Kidney tubule cell (primary cell): ENCODE results near the gene YDJC.
"Not testable (repeated sequence)": the region's sequence is repeated elsewhere in the genome, so short reads cannot be mapped to it uniquely, and the experiment has no call there.

ENCODE experiments used
- DNase-seq: peaks from one replicate; pipeline ENCODE4 v3.0.0-alpha.2; 2018; ENCODE audit warnings: low spot score

The YDJC gene

GRCh38 chr22:21652010-21652546 lies 22.3 kb upstream of the YDJC start:
- peak; percentile 88 for DNase-seq

GRCh38 chr22:21651521-21652009 lies 21.7 kb upstream of the YDJC start:
- no peak for DNase-seq

- DNase-seq: no peak
Observed at GRCh38 chr22:21650823-21651520, 21.1 kb upstream of the YDJC start.

- DNase-seq: peak; percentile 53
Observed at GRCh38 chr22:21650280-21650679, 20.5 kb upstream of the YDJC start.

- peak; percentile 78 for DNase-seq
Observed at GRCh38 chr22:21646608-21647590, 17.1 kb upstream of the YDJC start.

- DNase-seq: not testable (repeated sequence)
Observed at GRCh38 chr22:21645513-21645912, 15.7 kb upstream of the YDJC start.

GRCh38 chr22:21643533-21644357 lies 13.9 kb upstream of the YDJC start:
- no peak for DNase-seq

GRCh38 chr22:21642584-21643448 lies 13.0 kb upstream of the YDJC start:
- peak; percentile 80 for DNase-seq

GRCh38 chr22:21641789-21642583 lies 12.2 kb upstream of the YDJC start, which contains the start of gene SDF2L1:
Gene SDF2L1, plus strand, starts transcription at chr22:21642302. Its CDS starts 35 bp downstream, at chr22:21642337.
- DNase-seq: peak; percentile 99

- peak; percentile 65 for DNase-seq
Observed at GRCh38 chr22:21641417-21641788, 11.6 kb upstream of the YDJC start.

- DNase-seq: no peak
Observed at GRCh38 chr22:21640810-21641209, 11.0 kb upstream of the YDJC start.

GRCh38 chr22:21639359-21639758 lies 9.5 kb upstream of the YDJC start:
- no peak for DNase-seq

GRCh38 chr22:21637450-21637849 lies 7.6 kb upstream of the YDJC start:
- DNase-seq: not testable (repeated sequence)

GRCh38 chr22:21636629-21637218 lies 6.9 kb upstream of the YDJC start:
- DNase-seq: no peak

GRCh38 chr22:21635771-21636510 lies 6.1 kb upstream of the YDJC start:
- no peak for DNase-seq

- DNase-seq: no peak
Observed at GRCh38 chr22:21634844-21635243, 5.0 kb upstream of the YDJC start.

GRCh38 chr22:21634081-21634480 lies 4.3 kb upstream of the YDJC start:
- DNase-seq: no peak

GRCh38 chr22:21633481-21633880 lies 3.7 kb upstream of the YDJC start:
- no peak for DNase-seq

GRCh38 chr22:21632931-21633330 lies 3.1 kb upstream of the YDJC start:
- no peak for DNase-seq
